Right lobe of liver (tissue), 6 donors: Measurements from ENCODE around the gene TAF1A. TPM values are rescaled to one million over a fixed set of nuclear protein-coding genes. Genes with fewer than 3 reads are reported as not detected.

Experiments used
- ATAC-seq, 4 donors: fragments of 200-7000 bp; cut with Tn5 transposase; one replicate each; pipeline ENCODE4 v1.9.1; 2020; ENCODE audit warnings: mild to moderate bottlenecking in 4 of 4, moderate library complexity in 4 of 4
- DNase-seq, 3 donors: peaks; one replicate each; pipeline ENCODE4 v3.0.0-alpha.2; 2020
- H3K27ac ChIP-seq, 3 donors: fragments of 200-600 bp; one replicate each; pipeline ENCODE4 v1.8.0; 2022
- H3K27me3 ChIP-seq, 2 donors: fragments of 200-600 bp; one replicate each; pipeline ENCODE4 v1.8.0; 2022
- H3K36me3 ChIP-seq, 4 donors: fragments of 200-600 bp; sonication (generic) in 1 of 4; one replicate each; pipeline versions ENCODE4 v1.5.1 to v1.8.0; 2017 to 2022; ENCODE audit warnings: control low read depth in 1 of 4
- H3K4me1 ChIP-seq, 4 donors: fragments of 200-600 bp; sonication (generic) in 1 of 4; one replicate each; pipeline versions ENCODE4 v1.5.1 to v1.8.0; 2017 to 2022; ENCODE audit warnings: control low read depth in 1 of 4
- H3K4me3 ChIP-seq, 3 donors: fragments of 200-600 bp; one replicate each; pipeline ENCODE4 v1.8.0; 2022
- H3K9me3 ChIP-seq, 4 donors: fragments of 200-600 bp; sonication (generic) in 1 of 4; one replicate each; pipeline versions ENCODE4 v1.5.1 to v1.8.0; 2017 to 2022; ENCODE audit warnings: control low read depth in 1 of 4
- CTCF ChIP-seq, 4 donors: fragments of 200-600 bp in 3 of 4; fragments of 450-650 bp in 1 of 4; IDR thresholded peaks; one replicate each; pipeline versions ENCODE4 v1.5.1 to v1.8.0; 2016 to 2022; ENCODE audit warnings: antibody characterized with exemption in 4 of 4, mild to moderate bottlenecking in 2 of 4
- POLR2A ChIP-seq: fragments of 450-650 bp; IDR thresholded peaks from one replicate; pipeline ENCODE4 v1.6.1; 2017; ENCODE audit warnings: antibody characterized with exemption, mild to moderate bottlenecking
- WGBS: methylation state at CpG from one replicate; pipeline ENCODE4 v1.1.6; 2018; ENCODE audit warnings: low coverage, low lambda C conversion rate; ENCODE audit not compliant: insufficient coverage; ENCODE audit errors: missing lambda C conversion rate; 5-methylcytosine and 5-hydroxymethylcytosine counted together
- intact Hi-C, 2 donors: fragments of 100-400 bp; cut with DNase I; formaldehyde crosslinking; loops; one replicate each; pipeline versions ENCODE4 v1.11.2 to v1.14.1; 2022
- total RNA-seq, 6 experiments: library from RNA; depleted of rRNA in 2 of 6; stranded (reverse); fragments of >200 nt in 2 of 6; fragmentation: NEBNext Ultra II Directional in 3 of 6; extraction: Animal tissue kit (Norgen Biotek cat#: 25700) in 3 of 6; gene quantifications; one replicate each; pipeline versions ENCODE4 v1.1.0 to v1.2.4, GENCODE V29; 2016 to 2023
- donor health status: DM: no; HTN: yes; CAD: no.
- donor health status: DM: no; HTN: no; CAD: no.
- donor health status: DM: no; HTN: no; CAD: no.
- donor health status: DM: no; HTN: yes; CAD: no.
- donor health status: DM: no; HTN: yes; CAD: no.

Gene TAF1A
- total RNA-seq, 6 experiments from 2014 or later = 2.1 to 7.5 (median 2.5) TPM

- ATAC-seq (no peak), DNase-seq (no peak)
- H3K36me3 ChIP-seq = no peaks in the 10 kb centered on the region
- no peak overlapping the region for H3K4me3 ChIP-seq
- H3K27me3 ChIP-seq = no peaks in the 10 kb centered on the region
- H3K27ac ChIP-seq = no peak overlapping the region
- H3K9me3 ChIP-seq = no peaks in the 10 kb centered on the region
- no CpG with 5 or more reads among the region's 1 CpG for whole genome bisulfite sequencing
- TF ChIP-seq CTCF (IDR thresholded peaks at IDR 0.05) = no peak
- no peak for TF ChIP-seq POLR2A
- intact Hi-C loops = no loop called here
- no peaks in the 10 kb centered on the region for H3K4me1 ChIP-seq
Observed at GRCh38 chr1:222606757-222607156, 17.0 kb upstream of the TAF1A start.

- no peaks in the 10 kb centered on the region for H3K4me1 ChIP-seq
- H3K9me3 ChIP-seq = no peaks in the 10 kb centered on the region
- no peaks in the 10 kb centered on the region for H3K27me3 ChIP-seq
- DNase-seq (no peak), ATAC-seq (no peak)
- WGBS = 53% methylated on average over 3 of the region's 3 CpGs
- intact Hi-C loops = no loop called here
- no peak for TF ChIP-seq CTCF (IDR thresholded peaks at IDR 0.05)
- TF ChIP-seq POLR2A = no peak
- H3K27ac ChIP-seq = no peak overlapping the region
- no peaks in the 10 kb centered on the region for H3K36me3 ChIP-seq
- H3K4me3 ChIP-seq = no peak overlapping the region
Observed at GRCh38 chr1:222601257-222601656, 11.5 kb upstream of the TAF1A start.

GRCh38 chr1:222600281-222600680, 10.5 kb upstream of the TAF1A start:
- no peak overlapping the region for H3K27ac ChIP-seq
- 32% methylated on average over 1 of the region's 1 CpG for WGBS
- no peaks in the 10 kb centered on the region for H3K36me3 ChIP-seq
- H3K27me3 ChIP-seq = no peaks in the 10 kb centered on the region
- no peaks in the 10 kb centered on the region for H3K4me1 ChIP-seq
- intact Hi-C loops = no loop called here
- no peak overlapping the region for H3K4me3 ChIP-seq
- H3K9me3 ChIP-seq = no peaks in the 10 kb centered on the region
- ATAC-seq (peak in 2 of 4 donors; percentile 44 to 52), DNase-seq (no peak)
- TF ChIP-seq CTCF (IDR thresholded peaks at IDR 0.05) = no peak
- TF ChIP-seq POLR2A = no peak

GRCh38 chr1:222596696-222597095, 7.0 kb upstream of the TAF1A start:
- no peaks in the 10 kb centered on the region for H3K36me3 ChIP-seq
- WGBS = 88% methylated on average over 4 of the region's 4 CpGs
- ATAC-seq = no peak
- no peak overlapping the region for H3K4me3 ChIP-seq
- intact Hi-C loops = no loop called here
- no peaks in the 10 kb centered on the region for H3K27me3 ChIP-seq
- TF ChIP-seq CTCF (IDR thresholded peaks at IDR 0.05) = no peak
- no peak for TF ChIP-seq POLR2A
- H3K27ac ChIP-seq = no peak overlapping the region
- DNase-seq = no peak
- no peaks in the 10 kb centered on the region for H3K4me1 ChIP-seq
- H3K9me3 ChIP-seq = no peaks in the 10 kb centered on the region

GRCh38 chr1:222594789-222595188, 5.1 kb upstream of the TAF1A start:
- Histone ChIP-seq H3K27me3 (no peaks in the 10 kb centered on the region), H3K36me3 (no peaks in the 10 kb centered on the region), H3K9me3 (no peaks in the 10 kb centered on the region), H3K27ac (no peak overlapping the region), H3K4me1 (peaks cover 0 to 7% (median 2%) of the 10 kb centered on the region in 4 donors), H3K4me3 (no peak overlapping the region)
- DNase-seq (no peak), ATAC-seq (no peak)
- TF ChIP-seq POLR2A (no peak), CTCF (IDR thresholded peaks at IDR 0.05) (no peak)
- intact Hi-C loops = no loop called here
- WGBS = 98% methylated on average over 3 of the region's 3 CpGs
